ENCODE data around the gene TBC1D5.

- TF ChIP-seq CTCF (conservative IDR thresholded peaks at IDR 0.05; ENCODE audit: low read depth, low read length), result no peak
- no peak for TF ChIP-seq SMC3 (IDR thresholded peaks at IDR 0.05; ENCODE audit: low read depth, low read length)
- no peak for TF ChIP-seq FOS (IDR thresholded peaks at IDR 0.05; ENCODE audit: low read depth, low read length)
- TF ChIP-seq, protein P1, sequence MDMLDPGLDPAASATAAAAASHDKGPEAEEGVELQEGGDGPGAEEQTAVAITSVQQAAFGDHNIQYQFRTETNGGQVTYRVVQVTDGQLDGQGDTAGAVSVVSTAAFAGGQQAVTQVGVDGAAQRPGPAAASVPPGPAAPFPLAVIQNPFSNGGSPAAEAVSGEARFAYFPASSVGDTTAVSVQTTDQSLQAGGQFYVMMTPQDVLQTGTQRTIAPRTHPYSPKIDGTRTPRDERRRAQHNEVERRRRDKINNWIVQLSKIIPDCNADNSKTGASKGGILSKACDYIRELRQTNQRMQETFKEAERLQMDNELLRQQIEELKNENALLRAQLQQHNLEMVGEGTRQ (IDR thresholded peaks at IDR 0.05; ENCODE audit: low read depth, low read length), result no peak
- TF ChIP-seq BHLHE40 (IDR thresholded peaks at IDR 0.05; ENCODE audit: low read depth, low read length), result no peak
These were observed 576.1 kb downstream of the TBC1D5 start for GRCh38 chr3:17166369-17166768.

Measured in IMR-90 (cell line).